ENCODE data around the gene ANKRD31. TPM values are rescaled to one million over a fixed set of nuclear protein-coding genes. Genes with fewer than 3 reads are reported as not detected.
A peak's percentile ranks its signal among the peaks of the same experiment; 100 is the strongest.

ANKRD31 gene
- total RNA-seq, 1 donor from 2014 or later, result 0.03 TPM

GRCh38 chr5:75043633-75044264, 192.9 kb downstream of the ANKRD31 start:
- no peak for DNase-seq (ENCODE audit: low read depth)

DNA sequence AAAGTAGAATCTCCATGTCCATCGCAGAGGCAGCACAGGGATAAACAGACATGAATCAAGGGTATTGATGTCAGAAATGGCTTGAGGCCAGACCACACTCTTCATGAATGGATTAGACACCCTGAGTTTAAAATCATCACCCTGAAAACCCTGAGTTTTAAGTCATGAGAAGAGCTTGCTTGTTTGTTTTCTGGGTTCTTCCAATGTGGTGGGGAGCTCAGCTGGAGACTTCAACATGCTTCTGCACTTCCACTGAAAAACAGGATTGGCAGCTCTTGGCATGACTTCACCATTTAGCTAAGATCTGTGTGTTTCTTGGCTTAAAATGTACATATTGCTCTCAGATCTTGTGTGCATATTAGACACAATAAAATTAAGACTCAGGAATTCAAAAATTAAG, 194.2 kb downstream of the ANKRD31 start:
- DNase-seq (ENCODE audit: low read depth), result peak; percentile 18

DNA sequence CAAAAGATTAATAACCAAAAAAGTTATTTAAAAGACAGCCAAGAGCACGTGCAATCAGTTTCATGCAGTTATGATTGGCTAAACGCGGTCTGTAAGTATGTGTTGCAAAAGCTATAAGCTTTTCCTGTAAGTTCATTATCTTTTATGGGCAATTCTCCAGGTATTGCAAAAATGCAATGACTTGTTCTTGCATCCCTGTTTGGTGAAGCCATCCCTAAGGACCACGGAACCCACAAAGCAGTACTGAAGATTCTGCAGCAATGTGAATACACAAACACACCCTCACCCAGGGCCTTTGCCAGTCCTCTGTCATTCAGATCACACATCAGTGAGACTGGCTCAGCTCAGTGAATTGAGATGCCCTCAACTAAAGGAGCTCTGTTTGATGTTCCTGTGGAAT, 195.7 kb downstream of the ANKRD31 start:
- DNase-seq (ENCODE audit: low read depth), result no peak

DNA sequence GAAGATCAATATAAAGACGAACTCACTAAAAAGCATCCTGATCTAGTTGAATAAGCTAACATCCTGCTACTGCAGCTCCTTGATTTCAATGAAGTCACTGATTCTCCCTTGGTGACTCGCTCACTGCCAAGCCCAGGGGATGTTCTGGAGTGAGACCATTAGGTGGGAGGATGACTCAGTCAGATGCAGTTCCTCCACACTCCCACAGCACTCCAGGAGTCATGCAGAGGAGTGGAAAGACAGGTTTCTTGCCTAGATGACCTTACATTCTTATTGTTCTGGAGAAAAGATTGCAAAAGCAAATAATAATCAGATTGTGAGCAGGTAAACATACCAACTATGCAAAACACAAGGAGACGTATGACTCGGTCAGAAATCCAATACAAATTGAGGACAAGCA, 199.6 kb downstream of the ANKRD31 start:
- peak; percentile 24 for DNase-seq (ENCODE audit: low read depth)

GRCh38 chr5:75034137-75034739, 202.4 kb downstream of the ANKRD31 start:
- DNase-seq (ENCODE audit: low read depth), result no peak

- no peak for DNase-seq (ENCODE audit: low read depth)
Measured at GRCh38 chr5:75031366-75031765, 205.3 kb downstream of the ANKRD31 start.

- DNase-seq (ENCODE audit: low read depth), result no peak
Measured at GRCh38 chr5:75028090-75028489, 208.6 kb downstream of the ANKRD31 start.

DNA sequence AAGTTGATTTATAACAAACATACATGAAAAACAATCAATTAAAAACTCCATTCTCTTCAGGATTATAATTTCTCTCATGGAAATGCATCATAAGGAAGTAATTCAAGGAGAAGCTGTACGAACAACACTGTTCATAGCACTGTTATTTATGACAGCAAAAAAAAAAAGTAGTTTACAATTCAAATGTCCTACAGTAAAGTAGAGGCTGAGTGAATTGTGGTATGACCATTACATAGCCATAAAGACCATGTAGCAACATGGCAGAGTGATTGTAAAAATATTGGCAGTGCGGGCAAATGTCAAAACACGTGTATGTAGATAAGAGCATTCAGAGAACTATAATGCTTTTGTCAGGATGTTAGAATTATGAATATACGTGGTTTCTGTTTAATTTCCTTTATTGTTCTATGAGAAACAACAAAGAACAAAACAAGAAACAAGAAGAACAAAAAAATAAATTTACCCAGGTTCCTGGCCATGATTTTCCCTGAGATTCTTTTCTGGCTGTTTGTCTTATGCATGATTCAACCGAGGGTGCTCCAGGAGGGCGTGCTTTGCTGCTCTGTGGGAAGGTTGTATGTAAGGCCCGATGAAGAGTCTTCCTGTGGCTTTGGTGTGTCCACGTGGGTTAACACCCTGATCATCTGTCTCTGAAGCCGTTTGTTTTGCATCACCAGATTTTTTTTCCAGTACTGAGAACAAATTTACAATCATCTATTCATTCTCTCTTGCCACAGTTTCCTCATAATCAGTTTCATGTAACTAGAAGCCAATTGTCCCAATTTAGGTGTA, 213.1 kb downstream of the ANKRD31 start:
- DNase-seq (ENCODE audit: low read depth), result peak; percentile 18

- DNase-seq (ENCODE audit: low read depth), result no peak
Measured at GRCh38 chr5:75021800-75022199, 214.9 kb downstream of the ANKRD31 start.

- DNase-seq (ENCODE audit: low read depth), result peak; percentile 8
Measured at GRCh38 chr5:75021219-75021618, 215.5 kb downstream of the ANKRD31 start.

GRCh38 chr5:75020016-75020656, 216.5 kb downstream of the ANKRD31 start:
- DNase-seq (ENCODE audit: low read depth), result peak; percentile 78

DNA sequence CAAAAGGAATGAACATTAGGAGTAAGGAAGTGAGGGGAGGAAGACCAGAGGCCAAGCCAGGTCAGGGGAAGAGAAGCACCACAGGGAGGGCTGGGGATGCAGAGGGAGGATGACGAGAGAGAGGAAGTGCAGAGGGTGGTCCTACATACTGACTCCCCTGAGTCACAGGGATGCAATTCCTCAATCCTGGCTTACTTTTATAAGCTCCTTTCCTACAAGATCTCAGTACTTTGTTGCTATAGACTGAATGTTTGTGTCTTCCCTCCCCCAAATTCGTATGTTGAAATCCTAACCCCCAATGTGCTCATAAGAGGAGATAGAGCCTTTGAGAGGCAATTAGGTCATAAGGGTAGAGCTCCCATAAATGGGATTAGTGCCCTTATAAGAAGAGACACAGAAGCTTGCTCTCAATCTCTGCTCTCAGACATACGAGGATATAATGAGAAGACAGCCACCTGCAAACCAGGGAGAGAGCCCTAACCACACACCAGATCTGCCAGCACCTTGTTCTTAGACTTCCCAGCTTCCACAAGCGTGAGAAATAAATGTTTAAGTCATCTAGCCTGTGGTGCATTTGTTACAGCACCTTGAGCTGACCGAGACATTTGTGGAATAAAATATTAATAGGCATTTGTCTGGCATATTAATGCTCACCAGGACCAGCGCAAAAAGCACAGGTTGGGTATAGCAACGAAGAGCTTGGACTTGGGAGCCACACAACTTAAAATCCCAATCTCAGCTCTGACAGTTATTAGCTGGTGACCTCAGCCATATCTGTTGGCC, 217.7 kb downstream of the ANKRD31 start:
- no peak for DNase-seq (ENCODE audit: low read depth)

Other genes starting within 250 kb of the ANKRD31 start
- gene GCNT4, start 184.3 kb downstream of the ANKRD31 start, total RNA-seq, result 0.35 and 0.47 TPM in 2 replicates
- 49.7 and 118 TPM in 2 replicates for gene HMGCR, start 100.3 kb upstream of the ANKRD31 start, total RNA-seq

Measured in myocyte (in vitro differentiated cells).